ENCODE measurements around the gene TTC34. TPM values are rescaled to one million over a fixed set of nuclear protein-coding genes. Genes with fewer than 3 reads are reported as not detected.

Gene TTC34
- total RNA-seq, 1 experiment from 2014 or later = 1.7 TPM

DNA sequence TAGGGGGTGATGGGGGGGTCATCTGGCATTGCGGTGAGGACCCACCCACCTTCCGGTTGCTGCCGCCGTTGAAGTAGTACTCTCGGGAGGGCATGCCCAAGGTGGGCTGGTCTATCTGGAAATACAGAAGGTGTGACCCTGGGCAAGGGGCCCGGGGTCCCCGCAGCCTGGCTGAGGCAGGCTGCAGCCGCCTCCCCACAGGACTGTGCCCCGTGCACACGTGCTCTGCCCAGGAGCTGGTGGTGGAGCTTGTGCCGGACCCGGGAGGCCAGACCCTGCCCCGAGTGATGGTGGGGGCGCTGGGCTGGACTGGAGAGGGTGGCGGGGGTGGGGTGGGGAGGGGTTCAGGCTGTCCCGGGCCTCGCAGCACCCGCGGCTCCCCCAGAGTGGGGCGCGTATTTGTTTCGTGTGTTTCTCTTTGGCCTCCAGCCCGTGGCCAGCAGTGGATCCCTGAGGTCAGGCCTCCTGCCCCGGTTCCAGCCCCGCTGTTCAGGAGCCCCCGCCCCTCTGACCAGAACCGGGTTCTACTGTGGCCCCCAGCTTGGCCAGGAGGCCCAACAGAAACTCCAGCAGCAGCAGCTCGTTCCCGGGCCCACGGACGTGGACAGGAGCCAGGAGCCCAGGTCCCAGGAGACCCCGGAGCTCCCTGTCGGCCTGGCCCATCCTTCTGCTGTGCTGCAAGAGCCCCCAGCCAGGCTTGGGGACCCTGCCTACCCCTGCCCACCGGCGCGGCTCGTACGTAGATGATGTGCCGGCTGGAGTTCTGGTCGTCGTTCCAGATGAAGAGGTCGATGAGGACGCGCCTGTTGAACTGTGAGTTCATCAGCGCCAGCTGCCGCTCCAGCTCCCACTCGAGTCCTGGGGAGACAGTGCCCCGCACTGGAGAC, 195.7 kb downstream of the TTC34 start:
- TF ChIP-seq, protein P1, sequence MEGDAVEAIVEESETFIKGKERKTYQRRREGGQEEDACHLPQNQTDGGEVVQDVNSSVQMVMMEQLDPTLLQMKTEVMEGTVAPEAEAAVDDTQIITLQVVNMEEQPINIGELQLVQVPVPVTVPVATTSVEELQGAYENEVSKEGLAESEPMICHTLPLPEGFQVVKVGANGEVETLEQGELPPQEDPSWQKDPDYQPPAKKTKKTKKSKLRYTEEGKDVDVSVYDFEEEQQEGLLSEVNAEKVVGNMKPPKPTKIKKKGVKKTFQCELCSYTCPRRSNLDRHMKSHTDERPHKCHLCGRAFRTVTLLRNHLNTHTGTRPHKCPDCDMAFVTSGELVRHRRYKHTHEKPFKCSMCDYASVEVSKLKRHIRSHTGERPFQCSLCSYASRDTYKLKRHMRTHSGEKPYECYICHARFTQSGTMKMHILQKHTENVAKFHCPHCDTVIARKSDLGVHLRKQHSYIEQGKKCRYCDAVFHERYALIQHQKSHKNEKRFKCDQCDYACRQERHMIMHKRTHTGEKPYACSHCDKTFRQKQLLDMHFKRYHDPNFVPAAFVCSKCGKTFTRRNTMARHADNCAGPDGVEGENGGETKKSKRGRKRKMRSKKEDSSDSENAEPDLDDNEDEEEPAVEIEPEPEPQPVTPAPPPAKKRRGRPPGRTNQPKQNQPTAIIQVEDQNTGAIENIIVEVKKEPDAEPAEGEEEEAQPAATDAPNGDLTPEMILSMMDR (conservative IDR thresholded peaks at IDR 0.05) = no peak
- TF ChIP-seq EZH2 (IDR thresholded peaks at IDR 0.05; ENCODE audit: low read depth) = no peak
- ChIA-PET CTCF (no interaction called here), POLR2A (ENCODE audit: unreplicated experiment) (no interaction called here)
- Histone ChIP-seq H3K4me1 (replicated peaks; ENCODE audit: insufficient read depth) (no peaks in the 10 kb centered on the region), H3K36me3 (ENCODE audit: low read depth) (no peaks in the 10 kb centered on the region), H4K20me1 (ENCODE audit: insufficient read depth) (no peaks in the 10 kb centered on the region), H3K27me3 (ENCODE audit: insufficient read depth, low read depth) (peaks cover 76% of the 10 kb centered on the region), H2AFZ (no peak overlapping the region), H3F3A (ENCODE audit: insufficient read depth, low read depth) (peaks cover 7% of the 10 kb centered on the region; the same call in 1 of the 2 replicates), H3K79me2 (ENCODE audit: low read depth) (no peaks in the 10 kb centered on the region), H3K9me3 (ENCODE audit: insufficient read depth, low read depth) (no peaks in the 10 kb centered on the region), H3K9me2 (ENCODE audit: insufficient read depth) (no peaks in the 10 kb centered on the region), H3K4me3 (no peak overlapping the region), H3K27ac (no peak overlapping the region), H3K4me2 (no peak overlapping the region)
- intact Hi-C loops (cut with micrococcal nuclease; ENCODE audit: unreplicated experiment) = no loop called here
- no TSS peak for BruUV-seq (replicated peaks)
- DNase-seq = no peak

DNA sequence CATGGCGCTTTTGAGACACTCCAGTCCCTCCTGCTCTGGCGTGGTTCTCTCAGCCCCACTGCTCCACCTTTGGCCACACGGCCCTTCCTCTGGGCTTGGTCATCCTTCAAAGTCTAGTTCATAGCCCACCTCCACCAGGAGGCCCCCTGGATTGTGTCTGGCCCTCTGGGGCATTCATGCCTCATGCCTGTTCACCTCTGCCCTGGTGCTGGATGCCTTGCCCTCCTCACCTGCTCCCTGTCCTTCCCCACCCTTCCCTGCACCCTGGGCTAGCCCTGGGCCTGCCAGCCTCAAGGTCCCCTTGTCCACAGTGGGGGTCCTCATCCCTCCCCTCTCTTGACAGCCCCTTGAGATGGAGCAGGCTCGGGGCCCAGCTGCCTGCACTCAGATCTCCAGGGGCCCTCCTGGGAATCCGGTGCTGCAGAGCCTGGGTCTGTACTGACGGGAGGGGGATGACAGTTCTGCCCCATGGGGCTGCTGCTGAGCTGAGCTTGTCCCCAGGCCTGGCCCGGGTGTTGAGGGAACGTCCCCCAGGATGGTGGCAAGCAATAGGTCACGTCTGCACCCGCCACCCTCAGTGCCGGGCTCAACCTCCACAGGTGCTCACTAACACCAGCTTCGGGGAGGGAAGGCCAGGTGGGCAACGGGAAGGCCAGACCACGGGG, 196.5 kb downstream of the TTC34 start:
- intact Hi-C loops (cut with micrococcal nuclease; ENCODE audit: unreplicated experiment) = no loop called here
- Histone ChIP-seq H3K27me3 (ENCODE audit: insufficient read depth, low read depth) (peaks cover 76% of the 10 kb centered on the region), H3K9me3 (ENCODE audit: insufficient read depth, low read depth) (no peaks in the 10 kb centered on the region), H3K9me2 (ENCODE audit: insufficient read depth) (no peaks in the 10 kb centered on the region), H3K4me2 (no peak overlapping the region), H2AFZ (no peak overlapping the region), H3K4me1 (replicated peaks; ENCODE audit: insufficient read depth) (no peaks in the 10 kb centered on the region), H4K20me1 (ENCODE audit: insufficient read depth) (no peaks in the 10 kb centered on the region), H3K36me3 (ENCODE audit: low read depth) (no peaks in the 10 kb centered on the region), H3K79me2 (ENCODE audit: low read depth) (no peaks in the 10 kb centered on the region), H3K27ac (no peak overlapping the region), H3F3A (ENCODE audit: insufficient read depth, low read depth) (peaks cover 5% of the 10 kb centered on the region; the same call in 1 of the 2 replicates), H3K4me3 (no peak overlapping the region)
- no peak for TF ChIP-seq EZH2 (IDR thresholded peaks at IDR 0.05; ENCODE audit: low read depth)
- TF ChIP-seq, protein P1 (conservative IDR thresholded peaks at IDR 0.05) = no peak
- ChIA-PET POLR2A (ENCODE audit: unreplicated experiment) (no interaction called here), CTCF (no interaction called here)
- no peak for DNase-seq
- no TSS peak for BruUV-seq (replicated peaks)

DNA sequence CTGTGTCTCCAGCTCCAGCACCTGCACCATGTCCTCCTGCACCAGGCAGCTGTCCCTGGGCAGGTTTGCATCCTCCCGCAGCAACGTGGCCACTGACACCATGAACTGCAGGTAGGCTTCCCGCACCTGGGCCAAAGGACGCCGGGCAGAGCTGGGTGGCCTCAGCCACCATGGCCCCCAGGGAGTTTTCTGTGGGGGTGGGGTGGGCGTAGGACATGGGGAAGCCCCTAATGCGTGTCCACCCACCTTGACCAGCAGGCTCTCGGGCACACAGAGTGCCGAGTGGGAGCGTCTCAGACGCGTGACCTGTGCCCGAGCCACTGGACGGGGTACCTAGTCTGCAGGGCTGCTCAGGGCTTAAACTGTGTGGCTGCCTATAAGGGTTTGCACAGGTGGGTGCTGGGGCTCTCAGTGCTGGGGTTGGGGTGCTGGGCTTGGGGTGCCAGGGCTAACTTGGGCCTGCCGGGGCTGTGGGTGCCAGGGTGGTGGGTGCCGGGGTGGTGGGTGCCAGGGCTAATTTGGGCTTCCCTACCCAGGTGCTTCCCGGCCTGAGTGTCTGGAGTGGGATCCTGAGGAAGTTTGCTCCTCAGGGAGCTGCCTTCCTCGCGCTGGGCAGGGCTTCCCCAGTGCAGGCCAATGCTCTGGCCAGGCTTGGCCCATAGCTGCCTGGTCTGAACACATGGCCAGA, 197.2 kb downstream of the TTC34 start:
- peaks cover 76% of the 10 kb centered on the region for H3K27me3 ChIP-seq (ENCODE audit: insufficient read depth, low read depth)
- no peaks in the 10 kb centered on the region for H3K79me2 ChIP-seq (ENCODE audit: low read depth)
- peaks cover 5% of the 10 kb centered on the region; the same call in 1 of the 2 replicates for H3F3A ChIP-seq (ENCODE audit: insufficient read depth, low read depth)
- no peaks in the 10 kb centered on the region for H4K20me1 ChIP-seq (ENCODE audit: insufficient read depth)
- no peak for TF ChIP-seq EZH2 (IDR thresholded peaks at IDR 0.05; ENCODE audit: low read depth)
- TF ChIP-seq, protein P1 (conservative IDR thresholded peaks at IDR 0.05) = no peak
- intact Hi-C loops (cut with micrococcal nuclease; ENCODE audit: unreplicated experiment) = no loop called here
- no peak overlapping the region for H2AFZ ChIP-seq
- DNase-seq = no peak
- no peaks in the 10 kb centered on the region for H3K4me1 ChIP-seq (replicated peaks; ENCODE audit: insufficient read depth)
- ChIA-PET CTCF (no interaction called here), POLR2A (ENCODE audit: unreplicated experiment) (no interaction called here)
- no peak overlapping the region for H3K27ac ChIP-seq
- BruUV-seq (replicated peaks) = no TSS peak
- no peaks in the 10 kb centered on the region for H3K36me3 ChIP-seq (ENCODE audit: low read depth)
- no peak overlapping the region for H3K4me3 ChIP-seq
- no peak overlapping the region for H3K4me2 ChIP-seq
- H3K9me3 ChIP-seq (ENCODE audit: insufficient read depth, low read depth) = no peaks in the 10 kb centered on the region
- no peaks in the 10 kb centered on the region for H3K9me2 ChIP-seq (ENCODE audit: insufficient read depth)

All from PC-9 (cell line).